ENCODE measurements around the gene IMPG2. TPM values are rescaled to one million over a fixed set of nuclear protein-coding genes. Genes with fewer than 3 reads are reported as not detected.

The IMPG2 gene
- polyA plus RNA-seq, 1 donor from 2014 or later: 0.05 TPM

GRCh38 chr3:101235048-101235447 is 85.3 kb downstream of the IMPG2 start:
- no peaks in the 10 kb centered on the region for H3K9me3 Mint-ChIP-seq
- no peaks in the 10 kb centered on the region for H3K27me3 Mint-ChIP-seq
- H3K27ac Mint-ChIP-seq: no peak overlapping the region
- peaks cover 2% of the 10 kb centered on the region for H3K36me3 Mint-ChIP-seq
- H3K4me3 Mint-ChIP-seq: no peak overlapping the region
- no peaks in the 10 kb centered on the region for H3K4me1 Mint-ChIP-seq

GRCh38 chr3:101230618-101231017 is 89.8 kb downstream of the IMPG2 start:
- H3K9me3 Mint-ChIP-seq: no peaks in the 10 kb centered on the region
- H3K4me3 Mint-ChIP-seq: no peak overlapping the region
- H3K4me1 Mint-ChIP-seq: peaks cover 4 to 7% (median 4%) of the 10 kb centered on the region in 3 donors
- peaks cover 2% of the 10 kb centered on the region for H3K36me3 Mint-ChIP-seq
- H3K27me3 Mint-ChIP-seq: no peaks in the 10 kb centered on the region
- H3K27ac Mint-ChIP-seq: peak overlapping the region in 1 of 3 donors; percentile 12

GRCh38 chr3:101229681-101230080 is 90.7 kb downstream of the IMPG2 start:
- Mint-ChIP-seq H3K9me3 (no peaks in the 10 kb centered on the region), H3K4me3 (no peak overlapping the region), H3K27me3 (no peaks in the 10 kb centered on the region), H3K27ac (no peak overlapping the region), H3K4me1 (peaks cover 4 to 7% (median 4%) of the 10 kb centered on the region in 3 donors), H3K36me3 (peaks cover 2% of the 10 kb centered on the region)

DNA sequence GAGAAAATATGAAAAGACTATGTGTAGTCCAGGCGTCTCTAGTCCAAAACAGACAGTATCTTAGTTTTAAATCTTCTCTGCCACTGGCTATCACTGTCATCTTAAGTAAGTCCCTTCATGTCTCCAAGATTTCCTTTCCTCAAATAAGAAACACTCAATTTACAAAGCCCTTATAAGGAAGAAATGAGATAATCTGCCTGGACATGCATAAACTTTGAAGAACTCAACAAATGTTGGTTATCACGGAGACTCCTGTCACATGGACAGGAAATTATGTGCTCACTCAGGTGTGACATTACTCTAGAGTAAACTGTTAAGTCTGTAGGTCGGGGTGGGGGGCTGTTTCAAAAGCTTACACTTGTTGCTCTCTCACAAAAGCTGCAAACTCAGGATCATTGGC is 91.9 kb downstream of the IMPG2 start:
- peaks cover 4 to 7% (median 4%) of the 10 kb centered on the region in 3 donors for H3K4me1 Mint-ChIP-seq
- no peaks in the 10 kb centered on the region for H3K9me3 Mint-ChIP-seq
- H3K4me3 Mint-ChIP-seq: no peak overlapping the region
- no peaks in the 10 kb centered on the region for H3K27me3 Mint-ChIP-seq
- H3K36me3 Mint-ChIP-seq: peaks cover 2% of the 10 kb centered on the region
- H3K27ac Mint-ChIP-seq: no peak overlapping the region

GRCh38 chr3:101224739-101225138 is 95.6 kb downstream of the IMPG2 start:
- Mint-ChIP-seq H3K27ac (no peak overlapping the region), H3K27me3 (no peaks in the 10 kb centered on the region), H3K36me3 (no peaks in the 10 kb centered on the region), H3K4me1 (peaks cover 4 to 7% (median 4%) of the 10 kb centered on the region in 3 donors), H3K4me3 (no peak overlapping the region), H3K9me3 (peaks cover 0 to 7% (median 0%) of the 10 kb centered on the region in 3 donors)

DNA sequence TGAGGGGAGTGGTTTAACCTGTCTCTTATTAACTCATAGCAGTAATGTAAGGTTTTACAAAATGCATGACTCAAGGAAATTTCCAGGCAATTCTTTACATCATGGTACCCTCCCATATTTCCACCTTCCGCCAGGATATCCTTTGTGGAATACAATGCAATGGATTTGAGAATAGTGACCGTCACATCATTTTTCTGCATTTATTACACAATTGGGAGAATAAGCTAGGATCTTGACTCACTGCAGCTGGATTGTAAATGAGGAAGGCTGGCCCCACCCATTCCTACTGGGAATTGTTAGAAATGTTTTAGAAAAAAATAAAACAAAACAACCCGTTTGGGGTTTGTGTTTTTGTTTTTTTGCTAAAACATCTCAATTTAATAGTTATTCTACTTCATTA is 97.4 kb downstream of the IMPG2 start:
- Mint-ChIP-seq H3K4me3 (no peak overlapping the region), H3K4me1 (peaks cover 0 to under 1% (median 0%) of the 10 kb centered on the region in 3 donors), H3K9me3 (peaks cover 0 to 8% (median 0%) of the 10 kb centered on the region in 3 donors), H3K27me3 (no peaks in the 10 kb centered on the region), H3K27ac (no peak overlapping the region), H3K36me3 (no peaks in the 10 kb centered on the region)

DNA sequence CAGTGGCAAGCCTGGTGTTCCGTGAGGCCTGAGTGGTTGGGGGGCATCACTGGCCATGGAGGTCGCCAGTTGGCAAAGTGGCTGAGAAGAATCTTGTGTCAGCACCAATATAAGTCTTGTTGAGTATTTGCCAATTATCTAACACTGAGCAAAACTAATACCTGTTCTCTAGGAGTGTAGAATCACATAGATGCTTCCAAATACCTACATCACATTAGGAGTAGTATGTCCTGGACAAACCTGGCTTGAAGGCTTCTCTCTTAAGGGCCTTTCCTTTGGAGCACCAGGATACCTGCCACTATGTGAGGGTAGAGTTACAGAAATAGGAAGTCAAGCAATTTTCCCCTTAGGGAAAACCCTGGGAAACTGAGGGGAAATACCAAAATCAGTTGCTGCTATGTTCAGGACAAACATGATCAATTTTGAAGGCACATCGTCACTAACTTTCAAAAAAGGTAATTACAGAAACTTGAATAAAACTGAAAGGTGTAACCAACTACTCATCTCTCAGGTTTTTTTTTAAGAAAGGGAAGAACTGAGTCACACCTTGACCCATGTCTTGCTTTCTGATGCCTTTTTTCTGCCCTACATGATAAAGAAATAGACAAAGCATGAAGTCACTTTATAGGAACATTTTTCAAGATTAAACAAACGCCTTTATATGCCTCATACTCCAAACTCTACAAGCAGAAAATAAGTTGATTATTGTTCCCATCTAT is 100.4 kb downstream of the IMPG2 start:
- H3K27ac Mint-ChIP-seq: no peak overlapping the region
- H3K4me3 Mint-ChIP-seq: no peak overlapping the region
- H3K36me3 Mint-ChIP-seq: no peaks in the 10 kb centered on the region
- H3K4me1 Mint-ChIP-seq: peaks cover 0 to 2% (median 0%) of the 10 kb centered on the region in 3 donors
- H3K9me3 Mint-ChIP-seq: peaks cover 0 to 8% (median 0%) of the 10 kb centered on the region in 3 donors
- H3K27me3 Mint-ChIP-seq: no peaks in the 10 kb centered on the region

DNA sequence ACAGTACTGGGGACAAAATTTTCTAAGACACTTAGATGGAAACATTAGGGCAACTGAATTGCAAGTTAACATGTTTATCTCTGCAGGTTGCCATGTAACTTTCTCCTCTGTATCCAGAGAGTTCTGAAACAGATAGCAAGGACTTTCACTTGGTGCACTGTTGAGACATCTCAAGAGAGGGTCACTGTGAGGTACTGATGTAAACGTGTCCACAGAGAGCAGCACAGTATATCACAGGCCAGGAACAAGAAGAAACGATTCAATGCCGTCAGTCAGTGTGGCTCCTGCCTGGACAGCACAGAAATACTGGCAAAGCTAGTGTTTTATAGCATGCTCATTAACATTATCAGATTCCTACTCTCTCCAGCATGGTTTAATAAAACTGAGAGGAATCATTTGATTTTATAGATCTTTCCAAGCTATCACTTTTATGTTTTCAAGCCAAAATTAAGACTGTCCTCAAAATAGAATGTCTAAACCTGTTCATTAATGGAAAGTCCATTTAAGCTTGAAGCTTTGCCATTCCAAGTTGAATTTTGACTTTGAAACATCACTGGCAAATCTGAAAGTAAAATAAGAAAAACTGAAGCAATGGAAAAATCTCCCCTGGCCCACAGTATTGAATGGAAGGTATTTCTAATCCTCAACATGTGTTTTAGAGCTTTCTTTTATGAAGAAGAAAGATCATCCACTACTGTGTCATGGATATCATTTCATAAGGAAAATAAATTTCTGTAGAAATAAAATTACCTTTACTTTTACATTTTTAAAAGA is 102.7 kb downstream of the IMPG2 start:
- Mint-ChIP-seq H3K36me3 (no peaks in the 10 kb centered on the region), H3K27ac (no peak overlapping the region), H3K27me3 (no peaks in the 10 kb centered on the region), H3K9me3 (peaks cover 5 to 14% (median 13%) of the 10 kb centered on the region in 3 donors), H3K4me3 (no peak overlapping the region), H3K4me1 (peaks cover 0 to 2% (median 0%) of the 10 kb centered on the region in 3 donors)

DNA sequence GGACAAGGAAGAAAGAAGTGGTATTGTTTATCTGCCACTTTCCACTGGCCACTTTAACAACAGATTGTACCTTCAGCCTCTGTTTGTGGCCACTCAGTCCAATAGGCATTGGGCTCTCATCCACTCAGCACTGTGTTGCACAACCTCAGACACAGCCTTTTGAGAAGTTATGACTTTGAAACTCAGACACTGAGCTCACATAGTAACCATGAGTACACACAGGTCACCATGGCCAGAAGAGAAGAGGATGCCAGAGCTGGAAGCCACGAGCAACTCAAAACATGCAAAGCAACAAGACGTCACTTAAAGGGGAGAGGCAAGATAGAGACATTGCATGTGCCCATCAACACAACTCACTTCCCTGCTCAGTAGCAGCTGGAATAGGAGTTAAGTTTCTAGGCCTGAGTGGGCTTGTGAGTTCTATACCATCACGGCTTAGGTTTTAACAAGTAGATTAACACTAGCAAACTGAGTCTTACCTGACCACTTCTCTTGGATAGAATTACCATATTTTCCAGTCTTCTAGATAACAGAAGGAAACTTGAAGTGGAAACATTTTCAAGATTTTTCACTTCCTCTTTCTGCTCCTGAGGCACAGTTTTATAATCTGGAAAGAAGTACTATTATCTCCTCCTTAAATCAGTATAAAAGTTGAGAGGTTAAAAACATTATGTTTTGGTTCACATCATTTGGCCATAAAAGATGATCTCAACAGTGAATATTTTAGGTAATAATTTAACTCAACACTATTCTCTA is 103.5 kb downstream of the IMPG2 start:
- H3K4me3 Mint-ChIP-seq: no peak overlapping the region
- no peak overlapping the region for H3K27ac Mint-ChIP-seq
- H3K36me3 Mint-ChIP-seq: no peaks in the 10 kb centered on the region
- peaks cover 5 to 14% (median 13%) of the 10 kb centered on the region in 3 donors for H3K9me3 Mint-ChIP-seq
- H3K4me1 Mint-ChIP-seq: peaks cover 0 to 2% (median 0%) of the 10 kb centered on the region in 3 donors
- H3K27me3 Mint-ChIP-seq: no peaks in the 10 kb centered on the region

GRCh38 chr3:101212730-101213129 is 107.6 kb downstream of the IMPG2 start:
- peaks cover 5 to 14% (median 8%) of the 10 kb centered on the region in 3 donors for H3K9me3 Mint-ChIP-seq
- peak overlapping the region in 1 of 4 donors; percentile 69 for H3K4me3 Mint-ChIP-seq
- no peak overlapping the region for H3K27ac Mint-ChIP-seq
- H3K4me1 Mint-ChIP-seq: peaks cover 0 to 2% (median 0%) of the 10 kb centered on the region in 3 donors
- H3K36me3 Mint-ChIP-seq: no peaks in the 10 kb centered on the region
- peaks cover 4% of the 10 kb centered on the region for H3K27me3 Mint-ChIP-seq

DNA sequence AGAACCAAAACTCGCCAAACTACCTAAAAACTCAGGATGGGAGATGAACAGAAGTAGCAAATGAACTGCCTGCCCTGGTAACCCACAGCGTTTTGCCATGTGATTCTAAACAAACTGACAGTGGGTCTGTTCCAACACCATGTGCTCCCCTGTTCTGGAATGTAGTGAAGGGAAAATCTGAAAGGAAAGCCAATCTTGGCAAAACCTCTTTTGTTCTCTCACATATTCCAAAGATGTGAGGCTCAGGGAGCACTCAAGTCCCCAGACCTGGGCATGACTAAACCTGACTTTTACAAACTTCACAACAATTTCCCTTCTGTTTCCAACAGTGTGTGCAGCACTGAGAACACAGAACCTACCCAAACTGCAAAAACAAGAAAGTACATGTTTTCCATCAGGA is 116.1 kb downstream of the IMPG2 start:
- Mint-ChIP-seq H3K4me3 (no peak overlapping the region), H3K27me3 (peaks cover 18% of the 10 kb centered on the region), H3K27ac (no peak overlapping the region), H3K4me1 (peaks cover 0 to 3% (median 2%) of the 10 kb centered on the region in 3 donors), H3K36me3 (no peaks in the 10 kb centered on the region), H3K9me3 (peaks cover 0 to 6% (median 0%) of the 10 kb centered on the region in 3 donors)

GRCh38 chr3:101203411-101203810 is 117.0 kb downstream of the IMPG2 start:
- Mint-ChIP-seq H3K27ac (no peak overlapping the region), H3K4me1 (peaks cover 0 to 3% (median 2%) of the 10 kb centered on the region in 3 donors), H3K27me3 (peaks cover 16% of the 10 kb centered on the region), H3K4me3 (no peak overlapping the region), H3K36me3 (no peaks in the 10 kb centered on the region), H3K9me3 (peaks cover 0 to 3% (median 0%) of the 10 kb centered on the region in 3 donors)

- Mint-ChIP-seq H3K4me1 (peaks cover 0 to 3% (median 2%) of the 10 kb centered on the region in 3 donors), H3K27me3 (peaks cover 13% of the 10 kb centered on the region), H3K9me3 (peaks cover 0 to 3% (median 0%) of the 10 kb centered on the region in 3 donors), H3K36me3 (no peaks in the 10 kb centered on the region), H3K27ac (peak overlapping the region in 1 of 3 donors; percentile 68), H3K4me3 (peak overlapping the region in 2 of 4 donors; percentile 8 to 25)
Observed at GRCh38 chr3:101202640-101203039, 117.7 kb downstream of the IMPG2 start.

GRCh38 chr3:101200461-101200860 is 119.9 kb downstream of the IMPG2 start:
- Mint-ChIP-seq H3K4me3 (no peak overlapping the region), H3K36me3 (no peaks in the 10 kb centered on the region), H3K9me3 (peaks cover 0 to 3% (median 0%) of the 10 kb centered on the region in 3 donors)

More at GRCh38 chr3:101200461-101200860, 119.9 kb downstream of the IMPG2 start:
- Mint-ChIP-seq H3K4me1 (peaks cover 0 to 4% (median 3%) of the 10 kb centered on the region in 3 donors), H3K27me3 (peaks cover 11% of the 10 kb centered on the region), H3K27ac (no peak overlapping the region)

Measured in IgD-negative memory B cell (primary cell).